GDM1 (cell line): ENCODE results near the gene FLNC.

Source experiments
- DNase-seq: peaks from one replicate; lab custom pipeline; 2025; lab: John Stamatoyannopoulos, UW

FLNC gene

GRCh38 chr7:128879939-128880746, 49.9 kb downstream of the FLNC start:
- DNase-seq = no peak

DNA sequence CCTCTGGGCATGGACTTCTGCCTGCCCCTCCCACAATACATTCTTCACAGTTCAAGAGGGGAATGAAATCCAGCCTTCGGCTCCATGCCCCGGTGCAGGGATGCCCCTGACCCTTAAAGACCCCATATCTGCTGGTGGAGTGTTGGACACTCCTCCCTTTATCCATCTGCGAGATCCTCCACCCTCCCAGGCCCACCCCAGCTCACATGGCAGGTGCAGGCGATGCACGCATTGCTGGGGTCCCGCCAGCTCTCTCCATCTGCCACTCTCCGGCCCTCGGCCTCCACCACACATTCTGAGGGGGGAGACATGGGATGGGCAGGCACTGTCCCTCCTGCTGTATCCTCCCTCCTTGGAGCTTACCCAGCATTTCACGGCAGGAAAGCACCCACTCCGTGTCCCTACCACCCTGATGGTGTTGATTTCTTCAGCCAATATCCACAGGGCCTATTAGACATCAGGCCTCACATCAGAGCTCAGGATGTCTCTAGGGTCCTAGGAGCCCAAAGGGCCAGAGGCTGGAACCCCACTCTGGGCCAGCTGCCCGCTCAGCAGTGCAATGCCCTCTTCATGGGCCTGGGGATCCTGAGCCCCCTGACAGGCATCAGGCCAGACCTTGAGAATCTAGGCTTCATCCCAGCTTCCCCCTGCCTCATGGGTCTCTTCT, 50.7 kb downstream of the FLNC start:
- no peak for DNase-seq

- DNase-seq = no peak
Observed at GRCh38 chr7:128881458-128882125, 51.4 kb downstream of the FLNC start.

GRCh38 chr7:128882134-128882533, 51.9 kb downstream of the FLNC start:
- no peak for DNase-seq

DNA sequence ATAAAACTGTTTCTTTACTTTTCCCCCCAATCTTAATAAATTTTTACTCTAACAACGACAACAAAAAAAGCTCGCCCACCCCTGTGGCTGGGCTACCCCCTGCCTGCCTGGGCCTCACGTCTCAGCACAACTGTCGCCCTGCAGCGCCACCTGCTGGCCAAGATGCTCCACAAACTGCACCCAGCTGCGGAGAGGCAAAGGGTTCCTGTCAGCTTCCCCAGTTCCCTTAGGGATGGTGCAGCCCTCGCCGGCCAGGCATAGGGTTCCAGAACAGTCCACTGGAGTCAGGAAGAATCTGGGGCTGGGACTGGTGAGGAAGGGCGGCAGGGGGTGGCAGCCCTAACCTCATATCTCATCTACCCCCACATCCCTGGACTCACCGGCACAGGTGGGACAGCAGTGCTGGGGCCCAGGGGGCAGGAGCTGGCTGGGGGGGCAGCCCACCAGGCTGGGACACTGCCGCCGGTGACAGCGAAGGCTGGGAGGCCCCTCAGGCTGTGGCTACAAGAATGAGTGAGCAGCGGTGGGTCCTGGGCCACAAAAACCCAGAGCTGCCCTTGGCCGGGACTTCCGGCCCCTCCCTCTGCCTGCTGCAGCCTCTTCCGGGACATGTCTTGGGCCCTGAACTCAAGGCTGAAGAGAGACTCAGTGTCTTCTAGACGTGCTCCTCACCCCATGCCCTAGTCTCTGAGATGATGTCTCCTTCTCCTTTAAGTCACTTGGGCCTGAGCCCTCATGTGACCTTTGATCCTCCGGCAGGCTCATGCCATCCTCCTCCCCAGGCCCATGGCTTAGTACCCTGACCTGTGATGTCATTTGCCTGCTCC, 53.6 kb downstream of the FLNC start:
- DNase-seq = peak; percentile 64

- DNase-seq = no peak
Observed at GRCh38 chr7:128884561-128885369, 54.6 kb downstream of the FLNC start.

GRCh38 chr7:128885370-128886187, 55.4 kb downstream of the FLNC start:
- no peak for DNase-seq

DNA sequence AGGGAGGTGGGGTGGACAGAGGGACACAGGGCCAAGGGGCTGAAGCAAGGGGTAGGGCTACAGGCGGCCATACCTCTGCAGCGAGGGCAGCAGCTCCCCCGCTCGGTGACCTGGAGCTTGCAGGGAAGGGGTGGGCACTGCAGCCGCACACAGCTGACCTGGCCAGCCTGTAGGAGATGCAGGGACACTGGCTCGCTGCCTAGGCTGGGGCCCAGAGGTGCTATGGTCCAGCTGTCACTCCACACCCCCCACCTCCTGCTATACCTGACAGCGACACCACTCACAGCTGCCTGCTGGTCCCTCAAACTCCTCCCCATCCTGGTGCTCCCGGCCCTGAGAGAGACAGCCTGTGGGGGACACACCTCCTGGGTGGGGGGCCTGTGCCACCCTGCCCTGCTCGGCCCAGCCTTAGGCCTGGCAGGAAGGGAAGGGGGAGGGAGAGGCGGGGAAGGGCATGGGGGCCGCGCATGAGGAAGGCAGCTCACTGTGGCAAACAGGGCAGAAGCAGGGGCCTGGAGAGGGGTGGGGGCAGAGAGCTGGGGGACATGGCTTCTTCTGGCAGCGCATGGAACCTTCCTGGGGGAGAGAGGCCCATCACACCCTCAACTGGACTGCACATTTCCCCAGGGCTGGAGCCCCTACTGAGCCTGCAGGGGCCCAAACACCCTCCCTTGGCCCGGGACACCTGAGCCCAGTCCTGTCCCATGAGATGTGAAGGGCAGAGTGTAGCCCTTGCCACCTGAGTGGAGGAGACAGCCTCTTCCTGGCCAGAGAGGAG, 56.4 kb downstream of the FLNC start:
- no peak for DNase-seq

- DNase-seq = no peak
Observed at GRCh38 chr7:128887169-128888038, 57.2 kb downstream of the FLNC start.

- no peak for DNase-seq
Observed at GRCh38 chr7:128888039-128888755, 58.0 kb downstream of the FLNC start.

DNA sequence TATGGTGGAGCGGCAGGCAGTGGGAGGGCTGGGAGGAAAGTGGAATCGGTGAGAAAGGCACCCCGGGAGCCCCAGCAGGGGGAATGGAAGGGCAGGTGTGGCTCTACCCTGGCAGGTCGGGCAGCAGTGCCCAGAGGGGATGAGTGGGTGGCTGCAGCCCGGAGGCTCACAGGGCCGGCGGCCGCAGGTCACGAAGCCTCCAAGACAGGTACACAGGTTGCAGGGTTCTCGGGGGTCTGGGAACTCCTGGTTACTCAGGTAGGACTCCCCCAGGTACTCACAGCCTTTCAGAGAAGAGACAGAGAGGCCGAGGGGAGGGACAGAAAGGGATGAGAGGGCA, 58.5 kb downstream of the FLNC start:
- no peak for DNase-seq

- DNase-seq = no peak
Observed at GRCh38 chr7:128889121-128889520, 58.9 kb downstream of the FLNC start.

GRCh38 chr7:128890306-128891109, 60.3 kb downstream of the FLNC start:
- DNase-seq = no peak

GRCh38 chr7:128891110-128891941, 61.1 kb downstream of the FLNC start:
- no peak for DNase-seq

GRCh38 chr7:128891942-128892269, 61.7 kb downstream of the FLNC start:
- no peak for DNase-seq

- no peak for DNase-seq
Observed at GRCh38 chr7:128892521-128893250, 62.5 kb downstream of the FLNC start.
